ENCODE data around the gene PANK2. TPM values are rescaled to one million over a fixed set of nuclear protein-coding genes. Genes with fewer than 3 reads are reported as not detected.

Gene PANK2
- total and polyA plus RNA-seq, 2 experiments from 2014 or later: 36.1 to 72.0 TPM

DNA sequence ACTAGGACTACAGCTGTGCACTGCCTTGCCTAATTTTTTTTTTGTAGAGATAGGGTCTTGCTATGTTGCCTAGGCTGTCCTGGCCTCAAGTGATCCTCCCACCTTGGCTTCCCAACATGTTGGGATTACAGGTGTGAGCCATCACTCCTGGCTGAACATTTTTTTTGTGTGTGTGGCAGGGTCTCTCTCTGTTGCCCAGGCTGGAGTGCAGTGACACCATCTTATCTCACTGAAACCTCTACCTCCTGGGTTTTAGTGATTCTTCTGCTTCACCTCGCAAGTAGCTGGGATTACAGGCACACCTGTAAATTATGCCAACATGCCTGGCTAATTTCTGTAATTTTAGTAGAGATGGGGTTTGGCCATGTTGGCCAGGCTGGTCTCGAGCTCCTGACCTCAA lies 25.3 kb downstream of the PANK2 start (continued):
- no peak for TF ChIP-seq STAT1 (IDR thresholded peaks at IDR 0.05; ENCODE audit: unreplicated experiment)

DNA sequence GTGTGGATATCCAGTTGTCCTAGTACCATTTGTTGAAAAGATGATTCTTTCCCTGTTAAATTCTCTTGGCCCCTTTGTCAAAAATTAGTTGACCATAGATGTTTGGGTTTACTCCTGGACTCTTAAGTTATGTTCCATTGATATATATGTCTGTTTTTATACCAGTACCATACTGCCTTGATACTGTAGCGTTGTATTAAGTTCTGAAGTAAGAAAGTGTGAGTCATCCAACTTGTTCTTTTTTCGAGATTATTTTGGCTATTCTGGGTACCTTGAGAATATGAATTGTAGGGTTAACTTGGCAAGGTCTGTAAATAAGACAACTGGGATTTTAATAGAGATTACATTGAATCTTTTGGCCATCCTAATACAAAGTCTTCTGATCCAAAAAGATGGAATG lies 26.5 kb downstream of the PANK2 start:
- no peaks in the 10 kb centered on the region for H3K27me3 ChIP-seq (ENCODE audit: insufficient read depth)
- no peak overlapping the region for H3K4me3 ChIP-seq
- Mint-ChIP-seq H3K4me3 (no peak overlapping the region), H3K4me1 (no peaks in the 10 kb centered on the region), H3K36me3 (ENCODE audit: low read depth) (peaks cover 93% of the 10 kb centered on the region), H3K9me3 (no peaks in the 10 kb centered on the region), H3K27me3 (ENCODE audit: insufficient read depth, low read depth, poor library complexity) (peaks cover 7% of the 10 kb centered on the region), H3K27ac (no peak overlapping the region)
- no peak overlapping the region for H3K4me2 ChIP-seq
- H4K20me1 ChIP-seq (replicated peaks; ENCODE audit: insufficient read depth): peaks cover 84% of the 10 kb centered on the region
- H3K9me2 ChIP-seq (ENCODE audit: insufficient read depth): no peaks in the 10 kb centered on the region
- no peak overlapping the region for H3K27ac ChIP-seq (ENCODE audit: low read depth)
- H3K4me1 ChIP-seq (ENCODE audit: insufficient read depth): no peaks in the 10 kb centered on the region
- H2AFZ ChIP-seq: no peak overlapping the region
- ATAC-seq (no peak), DNase-seq (ENCODE audit: low spot score) (no peak)
- H3F3A ChIP-seq (replicated peaks; ENCODE audit: low read depth): peaks cover 22% of the 10 kb centered on the region; the same call in 1 of the 2 replicates
- H3K79me2 ChIP-seq (replicated peaks; ENCODE audit: insufficient read depth): peaks cover 98% of the 10 kb centered on the region
- peaks cover 64% of the 10 kb centered on the region for H3K36me3 ChIP-seq (ENCODE audit: insufficient read depth)
- TF ChIP-seq, protein P1, sequence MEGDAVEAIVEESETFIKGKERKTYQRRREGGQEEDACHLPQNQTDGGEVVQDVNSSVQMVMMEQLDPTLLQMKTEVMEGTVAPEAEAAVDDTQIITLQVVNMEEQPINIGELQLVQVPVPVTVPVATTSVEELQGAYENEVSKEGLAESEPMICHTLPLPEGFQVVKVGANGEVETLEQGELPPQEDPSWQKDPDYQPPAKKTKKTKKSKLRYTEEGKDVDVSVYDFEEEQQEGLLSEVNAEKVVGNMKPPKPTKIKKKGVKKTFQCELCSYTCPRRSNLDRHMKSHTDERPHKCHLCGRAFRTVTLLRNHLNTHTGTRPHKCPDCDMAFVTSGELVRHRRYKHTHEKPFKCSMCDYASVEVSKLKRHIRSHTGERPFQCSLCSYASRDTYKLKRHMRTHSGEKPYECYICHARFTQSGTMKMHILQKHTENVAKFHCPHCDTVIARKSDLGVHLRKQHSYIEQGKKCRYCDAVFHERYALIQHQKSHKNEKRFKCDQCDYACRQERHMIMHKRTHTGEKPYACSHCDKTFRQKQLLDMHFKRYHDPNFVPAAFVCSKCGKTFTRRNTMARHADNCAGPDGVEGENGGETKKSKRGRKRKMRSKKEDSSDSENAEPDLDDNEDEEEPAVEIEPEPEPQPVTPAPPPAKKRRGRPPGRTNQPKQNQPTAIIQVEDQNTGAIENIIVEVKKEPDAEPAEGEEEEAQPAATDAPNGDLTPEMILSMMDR (conservative IDR thresholded peaks at IDR 0.05; ENCODE audit: low read depth in 2 of 2): no peak
- TF ChIP-seq ZNF331 (CRISPR knock-in tag; IDR thresholded peaks at IDR 0.05; ENCODE audit: low read depth) (no peak), POLR2AphosphoS5 (IDR thresholded peaks at IDR 0.05; ENCODE audit: low read depth) (no peak)
- TF ChIP-seq, protein P2, sequence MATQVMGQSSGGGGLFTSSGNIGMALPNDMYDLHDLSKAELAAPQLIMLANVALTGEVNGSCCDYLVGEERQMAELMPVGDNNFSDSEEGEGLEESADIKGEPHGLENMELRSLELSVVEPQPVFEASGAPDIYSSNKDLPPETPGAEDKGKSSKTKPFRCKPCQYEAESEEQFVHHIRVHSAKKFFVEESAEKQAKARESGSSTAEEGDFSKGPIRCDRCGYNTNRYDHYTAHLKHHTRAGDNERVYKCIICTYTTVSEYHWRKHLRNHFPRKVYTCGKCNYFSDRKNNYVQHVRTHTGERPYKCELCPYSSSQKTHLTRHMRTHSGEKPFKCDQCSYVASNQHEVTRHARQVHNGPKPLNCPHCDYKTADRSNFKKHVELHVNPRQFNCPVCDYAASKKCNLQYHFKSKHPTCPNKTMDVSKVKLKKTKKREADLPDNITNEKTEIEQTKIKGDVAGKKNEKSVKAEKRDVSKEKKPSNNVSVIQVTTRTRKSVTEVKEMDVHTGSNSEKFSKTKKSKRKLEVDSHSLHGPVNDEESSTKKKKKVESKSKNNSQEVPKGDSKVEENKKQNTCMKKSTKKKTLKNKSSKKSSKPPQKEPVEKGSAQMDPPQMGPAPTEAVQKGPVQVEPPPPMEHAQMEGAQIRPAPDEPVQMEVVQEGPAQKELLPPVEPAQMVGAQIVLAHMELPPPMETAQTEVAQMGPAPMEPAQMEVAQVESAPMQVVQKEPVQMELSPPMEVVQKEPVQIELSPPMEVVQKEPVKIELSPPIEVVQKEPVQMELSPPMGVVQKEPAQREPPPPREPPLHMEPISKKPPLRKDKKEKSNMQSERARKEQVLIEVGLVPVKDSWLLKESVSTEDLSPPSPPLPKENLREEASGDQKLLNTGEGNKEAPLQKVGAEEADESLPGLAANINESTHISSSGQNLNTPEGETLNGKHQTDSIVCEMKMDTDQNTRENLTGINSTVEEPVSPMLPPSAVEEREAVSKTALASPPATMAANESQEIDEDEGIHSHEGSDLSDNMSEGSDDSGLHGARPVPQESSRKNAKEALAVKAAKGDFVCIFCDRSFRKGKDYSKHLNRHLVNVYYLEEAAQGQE (IDR thresholded peaks at IDR 0.05; ENCODE audit: unreplicated experiment): no peak

DNA sequence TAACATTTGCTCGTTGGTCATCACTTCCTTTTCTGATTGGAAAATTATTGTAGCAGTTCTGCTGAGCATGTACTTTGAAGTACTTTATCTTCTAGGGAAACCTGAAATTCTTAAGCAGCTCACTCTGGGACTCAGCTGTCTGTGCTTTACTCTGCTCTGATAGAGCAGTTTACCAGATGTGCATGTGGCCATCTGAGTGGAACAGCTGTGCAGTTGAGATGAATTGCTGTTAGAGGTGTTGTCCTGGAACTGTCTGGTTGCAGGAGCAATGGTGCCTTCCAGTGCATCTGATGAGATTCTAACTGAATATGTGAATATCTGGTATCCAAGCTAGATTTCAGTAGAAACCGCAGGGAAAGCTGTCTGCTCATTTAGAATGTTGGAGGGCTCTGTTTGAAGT lies 27.2 kb downstream of the PANK2 start:
- peaks cover 89% of the 10 kb centered on the region for H3K36me3 Mint-ChIP-seq (ENCODE audit: low read depth)
- H3K4me2 ChIP-seq: no peak overlapping the region
- H3K9me3 Mint-ChIP-seq: no peaks in the 10 kb centered on the region
- no peaks in the 10 kb centered on the region for H3K4me1 Mint-ChIP-seq
- no peak overlapping the region for H3K27ac Mint-ChIP-seq
- DNase-seq (ENCODE audit: low spot score) (no peak), ATAC-seq (no peak)
- H3K27me3 Mint-ChIP-seq (ENCODE audit: insufficient read depth, low read depth, poor library complexity): peaks cover 7% of the 10 kb centered on the region
- H3K9me2 ChIP-seq (ENCODE audit: insufficient read depth): no peaks in the 10 kb centered on the region
- H3K27ac ChIP-seq (ENCODE audit: low read depth): no peak overlapping the region
- H3F3A ChIP-seq (replicated peaks; ENCODE audit: low read depth): peaks cover 21% of the 10 kb centered on the region; the same call in 1 of the 2 replicates
- no peaks in the 10 kb centered on the region for H3K27me3 ChIP-seq (ENCODE audit: insufficient read depth)
- H3K4me1 ChIP-seq (ENCODE audit: insufficient read depth): no peaks in the 10 kb centered on the region
- H3K4me3 ChIP-seq: no peak overlapping the region
- H3K79me2 ChIP-seq (replicated peaks; ENCODE audit: insufficient read depth): peaks cover 98% of the 10 kb centered on the region
- no peak overlapping the region for H3K4me3 Mint-ChIP-seq
- no peak overlapping the region for H2AFZ ChIP-seq
- peaks cover 58% of the 10 kb centered on the region for H3K36me3 ChIP-seq (ENCODE audit: insufficient read depth)
- peaks cover 85% of the 10 kb centered on the region for H4K20me1 ChIP-seq (replicated peaks; ENCODE audit: insufficient read depth)
- TF ChIP-seq, protein P3, sequence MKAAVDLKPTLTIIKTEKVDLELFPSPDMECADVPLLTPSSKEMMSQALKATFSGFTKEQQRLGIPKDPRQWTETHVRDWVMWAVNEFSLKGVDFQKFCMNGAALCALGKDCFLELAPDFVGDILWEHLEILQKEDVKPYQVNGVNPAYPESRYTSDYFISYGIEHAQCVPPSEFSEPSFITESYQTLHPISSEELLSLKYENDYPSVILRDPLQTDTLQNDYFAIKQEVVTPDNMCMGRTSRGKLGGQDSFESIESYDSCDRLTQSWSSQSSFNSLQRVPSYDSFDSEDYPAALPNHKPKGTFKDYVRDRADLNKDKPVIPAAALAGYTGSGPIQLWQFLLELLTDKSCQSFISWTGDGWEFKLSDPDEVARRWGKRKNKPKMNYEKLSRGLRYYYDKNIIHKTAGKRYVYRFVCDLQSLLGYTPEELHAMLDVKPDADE (IDR thresholded peaks at IDR 0.05): no peak
- TF ChIP-seq JUNB (IDR thresholded peaks at IDR 0.05; ENCODE audit: unreplicated experiment): no peak
- TF ChIP-seq STAT1 (IDR thresholded peaks at IDR 0.05; ENCODE audit: unreplicated experiment): no peak
- TF ChIP-seq, protein P1 (conservative IDR thresholded peaks at IDR 0.05; ENCODE audit: low read depth in 2 of 2): no peak
- TF ChIP-seq ZNF114 (CRISPR knock-in tag; IDR thresholded peaks at IDR 0.05): no peak
- TF ChIP-seq POLR2AphosphoS5 (IDR thresholded peaks at IDR 0.05; ENCODE audit: low read depth): no peak
- no peak for TF ChIP-seq ZNF331 (CRISPR knock-in tag; IDR thresholded peaks at IDR 0.05; ENCODE audit: low read depth)
- TF ChIP-seq, protein P2 (IDR thresholded peaks at IDR 0.05; ENCODE audit: unreplicated experiment): no peak
- no peak for TF ChIP-seq NANOG (IDR thresholded peaks at IDR 0.05; ENCODE audit: borderline replicate concordance)
- no peak for TF ChIP-seq EZH2phosphoT487 (IDR thresholded peaks at IDR 0.05; ENCODE audit: unreplicated experiment)

Data from GM23338 (cell line).